ENCODE measurements around the gene KATNBL1.

KATNBL1 gene, protein sequence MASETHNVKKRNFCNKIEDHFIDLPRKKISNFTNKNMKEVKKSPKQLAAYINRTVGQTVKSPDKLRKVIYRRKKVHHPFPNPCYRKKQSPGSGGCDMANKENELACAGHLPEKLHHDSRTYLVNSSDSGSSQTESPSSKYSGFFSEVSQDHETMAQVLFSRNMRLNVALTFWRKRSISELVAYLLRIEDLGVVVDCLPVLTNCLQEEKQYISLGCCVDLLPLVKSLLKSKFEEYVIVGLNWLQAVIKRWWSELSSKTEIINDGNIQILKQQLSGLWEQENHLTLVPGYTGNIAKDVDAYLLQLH
- long read RNA-seq, transcript KATNBL1-214 (5 exons, 924 nt), result minor isoform, 17 of 98 reads
- long read RNA-seq, transcript KATNBL1-201 (10 exons, 2,723 nt), result major isoform, 39 of 98 reads
- long read RNA-seq, partial matches to known transcripts, result 10 of 98 reads
- long read RNA-seq, other reads (novel, unspliced or antisense), result 30 of 98 reads

DNA sequence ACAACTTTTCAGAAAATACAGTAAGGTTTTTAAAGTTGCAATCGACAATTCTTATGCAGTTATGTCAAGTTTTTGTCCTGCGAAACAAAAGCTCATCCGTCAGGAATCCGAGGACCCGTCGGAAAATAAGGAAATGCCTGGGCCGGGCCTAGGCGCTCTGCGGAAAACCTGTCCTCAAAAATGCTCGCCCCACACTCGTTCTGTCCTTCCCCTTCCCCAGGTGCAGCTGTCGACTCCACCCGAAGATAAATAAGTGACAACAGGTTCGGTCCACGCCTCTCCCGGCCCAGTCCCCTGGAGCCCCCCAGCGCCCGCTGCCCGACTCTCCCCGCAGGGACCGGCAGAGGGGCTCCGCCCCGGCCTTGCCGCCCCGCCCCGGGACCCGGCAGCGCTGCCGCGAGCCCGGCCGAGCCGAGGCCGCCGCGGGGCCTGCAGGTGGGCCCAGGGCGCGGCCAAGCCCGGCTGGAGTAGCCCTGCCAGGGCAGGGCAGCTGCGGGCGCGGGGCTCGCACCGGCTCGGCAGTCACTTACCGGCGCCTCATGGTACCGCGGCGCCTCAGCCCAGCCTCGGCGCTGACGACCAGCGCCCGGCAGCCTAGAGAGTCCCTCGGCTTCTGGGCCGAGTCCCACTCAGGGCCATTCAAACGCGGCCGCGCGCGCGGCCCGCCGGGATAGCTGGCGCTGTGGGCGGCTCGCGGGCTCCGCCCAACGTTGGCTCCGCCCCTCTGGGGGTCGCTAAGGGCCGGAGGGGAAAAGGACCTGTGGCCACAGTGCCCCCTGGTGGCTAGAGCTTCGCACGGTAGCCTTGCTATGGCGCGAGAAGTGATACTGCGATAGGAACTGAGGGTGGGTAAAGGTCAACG, at the start of gene KATNBL1:
KATNBL1 (minus strand) TSS at position 676 of the 862 bp plus-strand sequence. CDS start 46,420 bp downstream, outside the sequence.
- H3K4me3 ChIP-seq (replicated peaks; ENCODE audit: insufficient read depth, low read length), result peak within 1 kb of the TSS; percentile 71

GRCh38 chr15:34259566-34259965, 49.7 kb upstream of the KATNBL1 start:
- no peak for DNase-seq (ENCODE audit: low read depth in 1 of 2, low spot score in 1 of 2)
- Histone ChIP-seq H3K27ac (replicated peaks) (no peak overlapping the region), H3K27me3 (ENCODE audit: insufficient read depth, poor library complexity, severe bottlenecking) (no peaks in the 10 kb centered on the region), H3K4me3 (replicated peaks; ENCODE audit: insufficient read depth, low read length) (no peak overlapping the region)
- TF ChIP-seq SPI1 (IDR thresholded peaks at IDR 0.05; ENCODE audit: borderline replicate concordance, low read depth) (no peak), POLR2AphosphoS5 (IDR thresholded peaks at IDR 0.05; ENCODE audit: low read depth) (no peak), GABPA (IDR thresholded peaks at IDR 0.05; ENCODE audit: low read depth) (no peak)
- TF ChIP-seq, protein P1, sequence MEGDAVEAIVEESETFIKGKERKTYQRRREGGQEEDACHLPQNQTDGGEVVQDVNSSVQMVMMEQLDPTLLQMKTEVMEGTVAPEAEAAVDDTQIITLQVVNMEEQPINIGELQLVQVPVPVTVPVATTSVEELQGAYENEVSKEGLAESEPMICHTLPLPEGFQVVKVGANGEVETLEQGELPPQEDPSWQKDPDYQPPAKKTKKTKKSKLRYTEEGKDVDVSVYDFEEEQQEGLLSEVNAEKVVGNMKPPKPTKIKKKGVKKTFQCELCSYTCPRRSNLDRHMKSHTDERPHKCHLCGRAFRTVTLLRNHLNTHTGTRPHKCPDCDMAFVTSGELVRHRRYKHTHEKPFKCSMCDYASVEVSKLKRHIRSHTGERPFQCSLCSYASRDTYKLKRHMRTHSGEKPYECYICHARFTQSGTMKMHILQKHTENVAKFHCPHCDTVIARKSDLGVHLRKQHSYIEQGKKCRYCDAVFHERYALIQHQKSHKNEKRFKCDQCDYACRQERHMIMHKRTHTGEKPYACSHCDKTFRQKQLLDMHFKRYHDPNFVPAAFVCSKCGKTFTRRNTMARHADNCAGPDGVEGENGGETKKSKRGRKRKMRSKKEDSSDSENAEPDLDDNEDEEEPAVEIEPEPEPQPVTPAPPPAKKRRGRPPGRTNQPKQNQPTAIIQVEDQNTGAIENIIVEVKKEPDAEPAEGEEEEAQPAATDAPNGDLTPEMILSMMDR (IDR thresholded peaks at IDR 0.05; ENCODE audit: insufficient read depth, low read length), result no peak
- TF ChIP-seq, protein P2, sequence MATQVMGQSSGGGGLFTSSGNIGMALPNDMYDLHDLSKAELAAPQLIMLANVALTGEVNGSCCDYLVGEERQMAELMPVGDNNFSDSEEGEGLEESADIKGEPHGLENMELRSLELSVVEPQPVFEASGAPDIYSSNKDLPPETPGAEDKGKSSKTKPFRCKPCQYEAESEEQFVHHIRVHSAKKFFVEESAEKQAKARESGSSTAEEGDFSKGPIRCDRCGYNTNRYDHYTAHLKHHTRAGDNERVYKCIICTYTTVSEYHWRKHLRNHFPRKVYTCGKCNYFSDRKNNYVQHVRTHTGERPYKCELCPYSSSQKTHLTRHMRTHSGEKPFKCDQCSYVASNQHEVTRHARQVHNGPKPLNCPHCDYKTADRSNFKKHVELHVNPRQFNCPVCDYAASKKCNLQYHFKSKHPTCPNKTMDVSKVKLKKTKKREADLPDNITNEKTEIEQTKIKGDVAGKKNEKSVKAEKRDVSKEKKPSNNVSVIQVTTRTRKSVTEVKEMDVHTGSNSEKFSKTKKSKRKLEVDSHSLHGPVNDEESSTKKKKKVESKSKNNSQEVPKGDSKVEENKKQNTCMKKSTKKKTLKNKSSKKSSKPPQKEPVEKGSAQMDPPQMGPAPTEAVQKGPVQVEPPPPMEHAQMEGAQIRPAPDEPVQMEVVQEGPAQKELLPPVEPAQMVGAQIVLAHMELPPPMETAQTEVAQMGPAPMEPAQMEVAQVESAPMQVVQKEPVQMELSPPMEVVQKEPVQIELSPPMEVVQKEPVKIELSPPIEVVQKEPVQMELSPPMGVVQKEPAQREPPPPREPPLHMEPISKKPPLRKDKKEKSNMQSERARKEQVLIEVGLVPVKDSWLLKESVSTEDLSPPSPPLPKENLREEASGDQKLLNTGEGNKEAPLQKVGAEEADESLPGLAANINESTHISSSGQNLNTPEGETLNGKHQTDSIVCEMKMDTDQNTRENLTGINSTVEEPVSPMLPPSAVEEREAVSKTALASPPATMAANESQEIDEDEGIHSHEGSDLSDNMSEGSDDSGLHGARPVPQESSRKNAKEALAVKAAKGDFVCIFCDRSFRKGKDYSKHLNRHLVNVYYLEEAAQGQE (IDR thresholded peaks at IDR 0.05; ENCODE audit: insufficient replicate concordance, low read depth), result no peak

More for the DNA sequence above, at the start of gene KATNBL1:
- Histone ChIP-seq H3K27me3 (ENCODE audit: insufficient read depth, poor library complexity, severe bottlenecking) (no peaks in the 10 kb centered on the region), H3K27ac (replicated peaks) (peak within 1 kb of the TSS; percentile 71)
- DNase-seq (ENCODE audit: low read depth in 1 of 2, low spot score in 1 of 2), result peak; percentile 82 to 95
- TF ChIP-seq SPI1 (IDR thresholded peaks at IDR 0.05; ENCODE audit: borderline replicate concordance, low read depth) (peak; percentile 70), GABPA (IDR thresholded peaks at IDR 0.05; ENCODE audit: low read depth) (no peak), POLR2AphosphoS5 (IDR thresholded peaks at IDR 0.05; ENCODE audit: low read depth) (peak; percentile 62; the same call in 1 of the 2 replicates)
- TF ChIP-seq, protein P1 (IDR thresholded peaks at IDR 0.05; ENCODE audit: insufficient read depth, low read length), result peak; percentile 87
- TF ChIP-seq, protein P2 (IDR thresholded peaks at IDR 0.05; ENCODE audit: insufficient replicate concordance, low read depth), result no peak

DNA sequence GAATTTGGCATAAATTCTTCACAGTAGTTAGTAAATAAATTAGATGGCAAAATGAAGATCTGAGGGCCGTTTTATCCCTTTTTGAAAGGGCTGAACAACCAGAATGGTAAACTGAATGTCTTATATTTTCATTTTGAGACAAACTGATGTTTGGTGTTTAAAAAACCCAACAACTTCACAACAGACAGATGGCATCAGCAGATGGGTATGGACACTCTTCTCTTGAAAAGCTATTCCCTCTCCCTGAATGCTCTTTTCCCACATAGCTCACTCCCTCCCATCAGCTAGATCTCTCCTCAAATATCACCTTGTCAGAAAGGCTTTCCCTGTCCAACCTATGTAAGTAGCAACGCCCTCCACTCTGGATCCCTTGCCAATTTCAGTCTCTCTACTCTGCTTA, 48.3 kb upstream of the KATNBL1 start:
- Histone ChIP-seq H3K27ac (replicated peaks) (no peak overlapping the region), H3K27me3 (ENCODE audit: insufficient read depth, poor library complexity, severe bottlenecking) (no peaks in the 10 kb centered on the region), H3K4me3 (replicated peaks; ENCODE audit: insufficient read depth, low read length) (no peak overlapping the region)
- DNase-seq (ENCODE audit: low read depth in 1 of 2, low spot score in 1 of 2), result no peak
- TF ChIP-seq GABPA (IDR thresholded peaks at IDR 0.05; ENCODE audit: low read depth) (no peak), POLR2AphosphoS5 (IDR thresholded peaks at IDR 0.05; ENCODE audit: low read depth) (no peak), SPI1 (IDR thresholded peaks at IDR 0.05; ENCODE audit: borderline replicate concordance, low read depth) (no peak)
- TF ChIP-seq, protein P1 (IDR thresholded peaks at IDR 0.05; ENCODE audit: insufficient read depth, low read length), result no peak
- TF ChIP-seq, protein P2 (IDR thresholded peaks at IDR 0.05; ENCODE audit: insufficient replicate concordance, low read depth), result no peak
